Panc1 (cell line): ENCODE data around the gene MXD3. TPM values are rescaled to one million over a fixed set of nuclear protein-coding genes. Genes with fewer than 3 reads are reported as not detected.
A peak's percentile ranks its signal among the peaks of the same experiment; 100 is the strongest.

Experiments
- ATAC-seq: fragments of 200-7000 bp; cut with Tn5 transposase; 2 replicates; pipeline ENCODE4 v1.9.1; 2020; ENCODE audit warnings: mild to moderate bottlenecking, moderate library complexity
- BruUV-seq: library from RNA; stranded (reverse); fragments of 400-500 nt; replicated peaks from 2 replicates; lab custom pipeline; 2021; lab: Mats Ljungman, UMichigan
- CTCF ChIA-PET: fragments of 300-600 bp; sonication (Branson Sonifier 250); formaldehyde crosslinking; loops from one replicate; lab custom pipeline; 2022; ENCODE audit warnings: antibody characterized with exemption; lab: Charles Lee
- POLR2A ChIA-PET: fragments of 300-600 bp; sonication (Branson Sonifier 250); formaldehyde crosslinking; loops from one replicate; lab custom pipeline; 2022; ENCODE audit warnings: antibody characterized with exemption; lab: Charles Lee
- DNase-seq: peaks from one replicate; pipeline ENCODE4 v3.0.0-alpha.2; 2010; ENCODE audit warnings: low read depth, low spot score
- H3K27ac ChIP-seq: 2 replicates; pipeline ENCODE4 v1.5.1; 2011; ENCODE audit warnings: mild to moderate bottlenecking, low read length, inconsistent platforms
- H3K27me3 ChIP-seq: fragments of 200-500 bp; sonication (Bioruptor generic); 2 replicates; pipeline ENCODE4 v1.6.0; 2014; ENCODE audit warnings: low read length, inconsistent platforms; ENCODE audit not compliant: control insufficient read depth, insufficient read depth
- H3K36me3 ChIP-seq: fragments of 200-500 bp; sonication (Bioruptor generic); 2 replicates; pipeline ENCODE4 v1.5.1; 2014; ENCODE audit warnings: inconsistent platforms, mild to moderate bottlenecking, low read length, moderate library complexity; ENCODE audit not compliant: control insufficient read depth, insufficient read depth
- H3K4me1 ChIP-seq: 2 replicates; pipeline ENCODE4 v1.5.1; 2011; ENCODE audit warnings: inconsistent platforms, mild to moderate bottlenecking, low read length, moderate library complexity; ENCODE audit not compliant: control insufficient read depth, insufficient read depth
- H3K4me3 ChIP-seq, 2 experiments: 2 replicates each; pipeline ENCODE4 v1.5.1; 2011 to 2012; ENCODE audit warnings: low read depth in 2 of 2, low read length in 2 of 2, mild to moderate bottlenecking in 2 of 2, inconsistent platforms in 1 of 2, moderate library complexity in 1 of 2
- H3K9me3 ChIP-seq: fragments of 200-500 bp; sonication (Bioruptor generic); 2 replicates; pipeline ENCODE4 v1.5.1; 2014; ENCODE audit warnings: low read depth, mild to moderate bottlenecking, inconsistent platforms, low read length, moderate library complexity; ENCODE audit not compliant: control insufficient read depth, insufficient read depth
- POLR2AphosphoS5 ChIP-seq: IDR thresholded peaks from 2 replicates; pipeline ENCODE4 v1.6.1; 2012; ENCODE audit warnings: mild to moderate bottlenecking, low read depth, low read length, moderate library complexity
- SIN3A ChIP-seq: IDR thresholded peaks from 2 replicates; pipeline ENCODE4 v1.6.1; 2012; ENCODE audit warnings: low read depth, mild to moderate bottlenecking, low read length, moderate library complexity, borderline replicate concordance; ENCODE audit not compliant: insufficient read depth
- TCF7L2 ChIP-seq: IDR thresholded peaks from 2 replicates; pipeline ENCODE4 v1.6.1; 2011; ENCODE audit warnings: mild to moderate bottlenecking, low read depth, low read length, inconsistent platforms
- in situ Hi-C: cut with HindIII; loops from 2 replicates; pipeline ENCODE4 v1.10.0; 2016; ENCODE audit warnings: low sequenced_read_pairs, low pct_unique_long_range_greater_than_20kb
- intact Hi-C: fragments of 100-400 bp; cut with micrococcal nuclease; formaldehyde crosslinking; loops from one replicate; pipeline ENCODE4 v1.10.0; 2022; ENCODE audit not compliant: unreplicated experiment
- total RNA-seq: library from RNA; stranded (reverse); gene quantifications from one replicate; pipeline ENCODE4 v1.2.1, GENCODE V29; 2021; ENCODE audit not compliant: unreplicated experiment
- TF ChIP-seq, protein P1 (sequence below), 2 experiments: IDR thresholded peaks; 2 replicates each; pipeline ENCODE4 v1.6.1; 2011 to 2012; ENCODE audit warnings: low read depth in 2 of 2, control low read depth in 1 of 2, low read length in 1 of 2, mild to moderate bottlenecking in 1 of 2, moderate library complexity in 1 of 2; ENCODE audit not compliant: insufficient read depth in 1 of 2
- TF ChIP-seq, protein P2 (sequence below): fragments of 450-650 bp; IDR thresholded peaks from 2 replicates; pipeline ENCODE4 v1.5.1; 2017; ENCODE audit warnings: mild to moderate bottlenecking

Gene MXD3
- total RNA-seq, 1 experiment from 2014 or later, result 12.0 TPM

DNA sequence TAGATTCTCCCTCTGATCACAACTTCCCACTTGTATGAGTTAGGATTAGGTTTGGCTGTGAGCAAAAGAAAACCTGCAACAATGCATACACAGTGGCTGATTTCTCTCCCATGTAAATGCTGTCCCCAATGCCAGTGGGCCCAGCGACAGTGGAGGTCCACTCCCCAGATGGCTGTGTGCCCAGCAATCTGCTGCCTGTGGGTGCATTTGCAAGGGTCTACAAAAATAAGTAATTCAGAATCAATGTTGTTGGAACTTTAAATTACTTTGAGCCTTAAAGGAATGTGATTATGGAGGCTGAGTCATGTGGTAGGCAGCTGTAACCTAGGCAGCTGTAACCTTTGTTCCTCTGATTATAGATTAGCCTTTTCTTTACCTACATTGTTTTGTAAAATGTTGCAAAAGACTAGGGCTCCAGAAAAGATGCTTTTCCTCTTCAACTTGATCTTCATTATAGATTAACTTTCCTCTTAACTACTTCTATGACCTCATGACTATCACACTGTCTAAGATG, 14.2 kb upstream of the MXD3 start (continued):
- TF ChIP-seq, protein P1, sequence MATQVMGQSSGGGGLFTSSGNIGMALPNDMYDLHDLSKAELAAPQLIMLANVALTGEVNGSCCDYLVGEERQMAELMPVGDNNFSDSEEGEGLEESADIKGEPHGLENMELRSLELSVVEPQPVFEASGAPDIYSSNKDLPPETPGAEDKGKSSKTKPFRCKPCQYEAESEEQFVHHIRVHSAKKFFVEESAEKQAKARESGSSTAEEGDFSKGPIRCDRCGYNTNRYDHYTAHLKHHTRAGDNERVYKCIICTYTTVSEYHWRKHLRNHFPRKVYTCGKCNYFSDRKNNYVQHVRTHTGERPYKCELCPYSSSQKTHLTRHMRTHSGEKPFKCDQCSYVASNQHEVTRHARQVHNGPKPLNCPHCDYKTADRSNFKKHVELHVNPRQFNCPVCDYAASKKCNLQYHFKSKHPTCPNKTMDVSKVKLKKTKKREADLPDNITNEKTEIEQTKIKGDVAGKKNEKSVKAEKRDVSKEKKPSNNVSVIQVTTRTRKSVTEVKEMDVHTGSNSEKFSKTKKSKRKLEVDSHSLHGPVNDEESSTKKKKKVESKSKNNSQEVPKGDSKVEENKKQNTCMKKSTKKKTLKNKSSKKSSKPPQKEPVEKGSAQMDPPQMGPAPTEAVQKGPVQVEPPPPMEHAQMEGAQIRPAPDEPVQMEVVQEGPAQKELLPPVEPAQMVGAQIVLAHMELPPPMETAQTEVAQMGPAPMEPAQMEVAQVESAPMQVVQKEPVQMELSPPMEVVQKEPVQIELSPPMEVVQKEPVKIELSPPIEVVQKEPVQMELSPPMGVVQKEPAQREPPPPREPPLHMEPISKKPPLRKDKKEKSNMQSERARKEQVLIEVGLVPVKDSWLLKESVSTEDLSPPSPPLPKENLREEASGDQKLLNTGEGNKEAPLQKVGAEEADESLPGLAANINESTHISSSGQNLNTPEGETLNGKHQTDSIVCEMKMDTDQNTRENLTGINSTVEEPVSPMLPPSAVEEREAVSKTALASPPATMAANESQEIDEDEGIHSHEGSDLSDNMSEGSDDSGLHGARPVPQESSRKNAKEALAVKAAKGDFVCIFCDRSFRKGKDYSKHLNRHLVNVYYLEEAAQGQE (IDR thresholded peaks at IDR 0.05; ENCODE audit: insufficient read depth in 1 of 2, low read depth in 2 of 2, low read length in 1 of 2), result no peak

- Histone ChIP-seq H3K4me3 (no peak overlapping the region), H3K4me1 (peaks cover 4% of the 10 kb centered on the region), H3K27me3 (no peaks in the 10 kb centered on the region), H3K36me3 (no peaks in the 10 kb centered on the region), H3K27ac (no peak overlapping the region), H3K9me3 (no peaks in the 10 kb centered on the region)
- TF ChIP-seq POLR2AphosphoS5 (no peak), TCF7L2 (no peak), SIN3A (no peak)
- TF ChIP-seq, protein P1 (IDR thresholded peaks at IDR 0.05; ENCODE audit: insufficient read depth in 1 of 2, low read depth in 2 of 2, low read length in 1 of 2), result no peak
- TF ChIP-seq, protein P2, sequence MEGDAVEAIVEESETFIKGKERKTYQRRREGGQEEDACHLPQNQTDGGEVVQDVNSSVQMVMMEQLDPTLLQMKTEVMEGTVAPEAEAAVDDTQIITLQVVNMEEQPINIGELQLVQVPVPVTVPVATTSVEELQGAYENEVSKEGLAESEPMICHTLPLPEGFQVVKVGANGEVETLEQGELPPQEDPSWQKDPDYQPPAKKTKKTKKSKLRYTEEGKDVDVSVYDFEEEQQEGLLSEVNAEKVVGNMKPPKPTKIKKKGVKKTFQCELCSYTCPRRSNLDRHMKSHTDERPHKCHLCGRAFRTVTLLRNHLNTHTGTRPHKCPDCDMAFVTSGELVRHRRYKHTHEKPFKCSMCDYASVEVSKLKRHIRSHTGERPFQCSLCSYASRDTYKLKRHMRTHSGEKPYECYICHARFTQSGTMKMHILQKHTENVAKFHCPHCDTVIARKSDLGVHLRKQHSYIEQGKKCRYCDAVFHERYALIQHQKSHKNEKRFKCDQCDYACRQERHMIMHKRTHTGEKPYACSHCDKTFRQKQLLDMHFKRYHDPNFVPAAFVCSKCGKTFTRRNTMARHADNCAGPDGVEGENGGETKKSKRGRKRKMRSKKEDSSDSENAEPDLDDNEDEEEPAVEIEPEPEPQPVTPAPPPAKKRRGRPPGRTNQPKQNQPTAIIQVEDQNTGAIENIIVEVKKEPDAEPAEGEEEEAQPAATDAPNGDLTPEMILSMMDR, result no peak
- ATAC-seq (no peak), DNase-seq (no peak)
- TSS peak; percentile 55 for BruUV-seq
- POLR2A ChIA-PET, result no interaction called here
- CTCF ChIA-PET, result no interaction called here
- in situ Hi-C loops, result no loop called here
- intact Hi-C loops, result no loop called here
These were observed 9.2 kb upstream of the MXD3 start for GRCh38 chr5:177320879-177321278.
